ENCODE results near the gene SPHKAP.

SPHKAP gene

GRCh38 chr2:228104215-228104614 is 77.3 kb downstream of the SPHKAP start:
- no peaks in the 10 kb centered on the region for H3K27me3 Mint-ChIP-seq (ENCODE audit: low read depth, poor library complexity)
- H3K27ac Mint-ChIP-seq = no peak overlapping the region
- H3K9me3 Mint-ChIP-seq = peaks cover 17% of the 10 kb centered on the region
- H3K4me1 Mint-ChIP-seq = no peaks in the 10 kb centered on the region
- H3K36me3 Mint-ChIP-seq (ENCODE audit: low read depth) = no peaks in the 10 kb centered on the region
- no peak for DNase-seq
- no peak overlapping the region for H3K4me3 Mint-ChIP-seq
- no peak for TF ChIP-seq CTCF (IDR thresholded peaks at IDR 0.05)

GRCh38 chr2:228103379-228103778 is 78.1 kb downstream of the SPHKAP start:
- Mint-ChIP-seq H3K27me3 (ENCODE audit: low read depth, poor library complexity) (no peaks in the 10 kb centered on the region), H3K9me3 (peaks cover 23% of the 10 kb centered on the region), H3K4me3 (no peak overlapping the region), H3K4me1 (no peaks in the 10 kb centered on the region), H3K27ac (no peak overlapping the region), H3K36me3 (ENCODE audit: low read depth) (no peaks in the 10 kb centered on the region)
- no peak for TF ChIP-seq CTCF (IDR thresholded peaks at IDR 0.05)
- DNase-seq = no peak

GRCh38 chr2:228102949-228103348 is 78.5 kb downstream of the SPHKAP start:
- H3K9me3 Mint-ChIP-seq = peaks cover 23% of the 10 kb centered on the region
- no peak for DNase-seq
- H3K36me3 Mint-ChIP-seq (ENCODE audit: low read depth) = no peaks in the 10 kb centered on the region
- H3K27ac Mint-ChIP-seq = no peak overlapping the region
- H3K4me1 Mint-ChIP-seq = no peaks in the 10 kb centered on the region
- TF ChIP-seq CTCF (IDR thresholded peaks at IDR 0.05) = no peak
- H3K27me3 Mint-ChIP-seq (ENCODE audit: low read depth, poor library complexity) = no peaks in the 10 kb centered on the region
- H3K4me3 Mint-ChIP-seq = no peak overlapping the region

- Mint-ChIP-seq H3K27me3 (ENCODE audit: low read depth, poor library complexity) (peaks cover 3% of the 10 kb centered on the region), H3K9me3 (peaks cover 15% of the 10 kb centered on the region), H3K36me3 (ENCODE audit: low read depth) (no peaks in the 10 kb centered on the region), H3K27ac (no peak overlapping the region), H3K4me1 (no peaks in the 10 kb centered on the region), H3K4me3 (no peak overlapping the region)
- DNase-seq = no peak
- no peak for TF ChIP-seq CTCF (IDR thresholded peaks at IDR 0.05)
Observed at GRCh38 chr2:228094377-228094921, 87.0 kb downstream of the SPHKAP start.

GRCh38 chr2:228092056-228092455 is 89.4 kb downstream of the SPHKAP start:
- Mint-ChIP-seq H3K4me1 (no peaks in the 10 kb centered on the region), H3K36me3 (ENCODE audit: low read depth) (no peaks in the 10 kb centered on the region), H3K9me3 (peaks cover 13% of the 10 kb centered on the region), H3K27me3 (ENCODE audit: low read depth, poor library complexity) (peaks cover 3% of the 10 kb centered on the region), H3K4me3 (no peak overlapping the region), H3K27ac (no peak overlapping the region)
- no peak for TF ChIP-seq CTCF (IDR thresholded peaks at IDR 0.05)
- DNase-seq = no peak

GRCh38 chr2:228086561-228086960 is 94.9 kb downstream of the SPHKAP start:
- H3K27me3 Mint-ChIP-seq (ENCODE audit: low read depth, poor library complexity) = peaks cover 6% of the 10 kb centered on the region

More at GRCh38 chr2:228086561-228086960, 94.9 kb downstream of the SPHKAP start:
- H3K4me1 Mint-ChIP-seq = no peaks in the 10 kb centered on the region
- H3K4me3 Mint-ChIP-seq = no peak overlapping the region
- H3K9me3 Mint-ChIP-seq = peaks cover 13% of the 10 kb centered on the region
- no peak for DNase-seq
- TF ChIP-seq CTCF (IDR thresholded peaks at IDR 0.05) = no peak
- H3K36me3 Mint-ChIP-seq (ENCODE audit: low read depth) = no peaks in the 10 kb centered on the region
- H3K27ac Mint-ChIP-seq = no peak overlapping the region

Data from nephron progenitor cell (in vitro differentiated cells).